Neural cell (in vitro differentiated cells): ENCODE results near the gene DOHH. TPM values are rescaled to one million over a fixed set of nuclear protein-coding genes. Genes with fewer than 3 reads are reported as not detected.

Experiments used
- H2AFZ ChIP-seq: fragments of 200-600, 300-800 bp; sonication (generic), shearing (Covaris generic); 2 replicates; pipeline ENCODE4 v1.6.0; 2014; ENCODE audit warnings: low read depth, mild to moderate bottlenecking, antibody characterized with exemption, low read length, moderate library complexity
- H3F3A ChIP-seq: fragments of 200-600 bp; shearing (Covaris generic); 2 replicates; pipeline ENCODE4 v1.6.1; 2016; ENCODE audit warnings: mild to moderate bottlenecking, moderate library complexity, mixed read lengths, antibody characterized with exemption, low read length; ENCODE audit not compliant: insufficient read depth, poor library complexity, severe bottlenecking
- H3K27ac ChIP-seq: fragments of 200-600, 300-800 bp; sonication (generic), shearing (Covaris generic); 2 replicates; pipeline ENCODE4 v1.5.1; 2014; ENCODE audit warnings: mild to moderate bottlenecking, low read length, moderate library complexity
- H3K27me3 ChIP-seq: fragments of 300-800, 200-600 bp; sonication (generic), shearing (Covaris generic); 2 replicates; pipeline ENCODE4 v1.6.0; 2014; ENCODE audit warnings: mild to moderate bottlenecking, low read depth, low read length, moderate library complexity; ENCODE audit not compliant: insufficient read depth
- H3K36me3 ChIP-seq: fragments of 300-800, 200-600 bp; sonication (generic), shearing (Covaris generic); 2 replicates; pipeline ENCODE4 v1.5.1; 2014; ENCODE audit warnings: mild to moderate bottlenecking, antibody characterized with exemption, low read length, moderate library complexity; ENCODE audit not compliant: insufficient read depth
- H3K4me2 ChIP-seq: fragments of 300-800, 200-600 bp; sonication (generic), shearing (Covaris generic); 2 replicates; pipeline ENCODE4 v1.6.0; 2014; ENCODE audit warnings: mild to moderate bottlenecking, low read length
- H3K4me3 ChIP-seq: fragments of 300-800, 200-600 bp; sonication (generic), shearing (Covaris generic); 2 replicates; pipeline ENCODE4 v1.5.1; 2014; ENCODE audit warnings: mild to moderate bottlenecking, low read length, moderate library complexity
- H3K79me2 ChIP-seq: fragments of 200-600 bp; shearing (Covaris generic); replicated peaks from 2 replicates; pipeline ENCODE4 v1.6.0; 2014; ENCODE audit warnings: mild to moderate bottlenecking, low read length, moderate library complexity; ENCODE audit not compliant: insufficient read depth
- H3K9ac ChIP-seq: fragments of 300-800, 200-600 bp; sonication (generic), shearing (Covaris generic); 2 replicates; pipeline ENCODE4 v1.6.1; 2016; ENCODE audit warnings: mild to moderate bottlenecking, low read length, mixed read lengths
- H3K9me2 ChIP-seq: fragments of 200-600 bp; shearing (Covaris generic); 2 replicates; pipeline ENCODE4 v1.6.1; 2016; ENCODE audit warnings: mild to moderate bottlenecking, low read length, mixed read lengths; ENCODE audit not compliant: insufficient read depth
- H3K9me3 ChIP-seq: fragments of 200-600, 300-800 bp; sonication (generic), shearing (Covaris generic); 2 replicates; pipeline ENCODE4 v1.6.1; 2016; ENCODE audit warnings: mild to moderate bottlenecking, mixed run types, low read length, moderate library complexity, mixed read lengths
- H4K20me1 ChIP-seq: fragments of 200-600 bp; shearing (Covaris generic); 2 replicates; pipeline ENCODE4 v1.6.1; 2016; ENCODE audit warnings: mild to moderate bottlenecking, mixed run types; ENCODE audit not compliant: insufficient read depth
- EP300 ChIP-seq: fragments of 450-650 bp; conservative IDR thresholded peaks from 2 replicates; pipeline ENCODE4 v1.6.1; 2014; ENCODE audit warnings: antibody characterized with exemption, mild to moderate bottlenecking, moderate library complexity; ENCODE audit not compliant: poor library complexity, severe bottlenecking
- EZH2 ChIP-seq: fragments of 200-600, 300-800 bp; shearing (Covaris generic), sonication (generic); IDR thresholded peaks from 2 replicates; pipeline ENCODE4 v1.6.1; 2014; ENCODE audit warnings: antibody characterized with exemption, low read length, borderline replicate concordance, mild to moderate bottlenecking; ENCODE audit not compliant: insufficient read depth, poor library complexity, severe bottlenecking
- MXI1 ChIP-seq: fragments of 450-650 bp; conservative IDR thresholded peaks from 2 replicates; pipeline ENCODE4 v1.6.1; 2014; ENCODE audit warnings: antibody characterized with exemption, mild to moderate bottlenecking; ENCODE audit not compliant: poor library complexity, severe bottlenecking
- POLR2AphosphoS5 ChIP-seq: IDR thresholded peaks from 2 replicates; pipeline ENCODE4 v1.6.1; 2012
- RAD21 ChIP-seq: fragments of 450-650 bp; conservative IDR thresholded peaks from 2 replicates; pipeline ENCODE4 v1.6.1; 2014; ENCODE audit warnings: antibody characterized with exemption, mild to moderate bottlenecking, moderate library complexity
- SMC3 ChIP-seq: fragments of 450-650 bp; conservative IDR thresholded peaks from 2 replicates; pipeline ENCODE4 v1.6.1; 2014; ENCODE audit warnings: antibody characterized with exemption, mild to moderate bottlenecking, moderate library complexity; ENCODE audit not compliant: poor library complexity
- TAF1 ChIP-seq: IDR thresholded peaks from 2 replicates; pipeline ENCODE4 v1.6.1; 2012; ENCODE audit warnings: low read depth
- polyA plus RNA-seq: library from polyadenylated mRNA; depleted of rRNA; stranded (reverse); fragments of >200 nt; gene quantifications from 2 replicates; pipeline ENCODE4 v1.2.3, GENCODE V29; 2014
- TF ChIP-seq, protein P1 (sequence below): fragments of 450-650 bp; IDR thresholded peaks from 2 replicates; pipeline ENCODE4 v1.5.1; 2014; ENCODE audit warnings: antibody characterized with exemption, mild to moderate bottlenecking, moderate library complexity; ENCODE audit not compliant: poor library complexity, severe bottlenecking
- TF ChIP-seq, protein P2 (sequence below): IDR thresholded peaks from 2 replicates; pipeline ENCODE4 v1.6.1; 2012; ENCODE audit warnings: borderline replicate concordance

Gene DOHH
- polyA plus RNA-seq, 1 donor from 2014 or later: 20.3 TPM

DNA sequence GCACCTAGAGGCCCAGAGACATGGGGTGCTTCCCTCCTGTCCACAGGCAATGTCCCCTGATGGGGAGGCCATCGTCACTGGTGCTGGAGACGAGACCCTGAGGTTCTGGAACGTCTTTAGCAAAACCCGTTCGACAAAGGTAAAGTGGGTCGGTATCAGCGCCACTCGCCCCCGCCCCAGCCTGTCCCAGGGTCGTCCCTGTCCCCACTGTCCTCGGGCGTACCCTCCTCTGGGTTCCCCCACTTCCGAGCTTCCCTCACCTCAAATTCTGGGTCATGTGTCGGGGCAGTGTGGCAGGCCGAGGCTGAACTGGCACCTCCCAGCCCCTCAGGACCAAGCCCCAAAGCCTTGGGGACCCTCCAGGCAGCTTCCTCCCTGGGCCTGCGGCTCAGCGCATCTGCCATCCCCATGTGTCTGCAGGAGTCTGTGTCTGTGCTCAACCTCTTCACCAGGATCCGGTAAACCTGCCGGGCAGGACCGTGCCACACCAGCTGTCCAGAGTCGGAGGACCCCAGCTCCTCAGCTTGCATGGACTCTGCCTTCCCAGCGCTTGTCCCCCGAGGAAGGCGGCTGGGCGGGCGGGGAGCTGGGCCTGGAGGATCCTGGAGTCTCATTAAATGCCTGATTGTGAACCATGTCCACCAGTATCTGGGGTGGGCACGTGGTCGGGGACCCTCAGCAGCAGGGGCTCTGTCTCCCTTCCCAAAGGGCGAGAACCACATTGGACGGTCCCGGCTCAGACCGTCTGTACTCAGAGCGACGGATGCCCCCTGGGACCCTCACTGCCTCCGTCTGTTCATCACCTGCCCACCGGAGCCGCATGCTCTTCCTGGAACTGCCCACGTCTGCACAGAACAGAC is 34.1 kb upstream of the DOHH start:
- H3K27ac ChIP-seq: no peak overlapping the region
- H3K9me3 ChIP-seq: no peaks in the 10 kb centered on the region
- no peak overlapping the region for H2AFZ ChIP-seq
- H3K27me3 ChIP-seq: no peaks in the 10 kb centered on the region
- no peaks in the 10 kb centered on the region for H3F3A ChIP-seq
- H3K4me3 ChIP-seq: no peak overlapping the region
- TF ChIP-seq RAD21: no peak
- no peak for TF ChIP-seq SMC3
- no peak for TF ChIP-seq EP300
- no peak for TF ChIP-seq MXI1
- TF ChIP-seq, protein P1, sequence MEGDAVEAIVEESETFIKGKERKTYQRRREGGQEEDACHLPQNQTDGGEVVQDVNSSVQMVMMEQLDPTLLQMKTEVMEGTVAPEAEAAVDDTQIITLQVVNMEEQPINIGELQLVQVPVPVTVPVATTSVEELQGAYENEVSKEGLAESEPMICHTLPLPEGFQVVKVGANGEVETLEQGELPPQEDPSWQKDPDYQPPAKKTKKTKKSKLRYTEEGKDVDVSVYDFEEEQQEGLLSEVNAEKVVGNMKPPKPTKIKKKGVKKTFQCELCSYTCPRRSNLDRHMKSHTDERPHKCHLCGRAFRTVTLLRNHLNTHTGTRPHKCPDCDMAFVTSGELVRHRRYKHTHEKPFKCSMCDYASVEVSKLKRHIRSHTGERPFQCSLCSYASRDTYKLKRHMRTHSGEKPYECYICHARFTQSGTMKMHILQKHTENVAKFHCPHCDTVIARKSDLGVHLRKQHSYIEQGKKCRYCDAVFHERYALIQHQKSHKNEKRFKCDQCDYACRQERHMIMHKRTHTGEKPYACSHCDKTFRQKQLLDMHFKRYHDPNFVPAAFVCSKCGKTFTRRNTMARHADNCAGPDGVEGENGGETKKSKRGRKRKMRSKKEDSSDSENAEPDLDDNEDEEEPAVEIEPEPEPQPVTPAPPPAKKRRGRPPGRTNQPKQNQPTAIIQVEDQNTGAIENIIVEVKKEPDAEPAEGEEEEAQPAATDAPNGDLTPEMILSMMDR: no peak
- no peak for TF ChIP-seq POLR2AphosphoS5
- no peak for TF ChIP-seq TAF1
- TF ChIP-seq EZH2: no peak
- TF ChIP-seq, protein P2, sequence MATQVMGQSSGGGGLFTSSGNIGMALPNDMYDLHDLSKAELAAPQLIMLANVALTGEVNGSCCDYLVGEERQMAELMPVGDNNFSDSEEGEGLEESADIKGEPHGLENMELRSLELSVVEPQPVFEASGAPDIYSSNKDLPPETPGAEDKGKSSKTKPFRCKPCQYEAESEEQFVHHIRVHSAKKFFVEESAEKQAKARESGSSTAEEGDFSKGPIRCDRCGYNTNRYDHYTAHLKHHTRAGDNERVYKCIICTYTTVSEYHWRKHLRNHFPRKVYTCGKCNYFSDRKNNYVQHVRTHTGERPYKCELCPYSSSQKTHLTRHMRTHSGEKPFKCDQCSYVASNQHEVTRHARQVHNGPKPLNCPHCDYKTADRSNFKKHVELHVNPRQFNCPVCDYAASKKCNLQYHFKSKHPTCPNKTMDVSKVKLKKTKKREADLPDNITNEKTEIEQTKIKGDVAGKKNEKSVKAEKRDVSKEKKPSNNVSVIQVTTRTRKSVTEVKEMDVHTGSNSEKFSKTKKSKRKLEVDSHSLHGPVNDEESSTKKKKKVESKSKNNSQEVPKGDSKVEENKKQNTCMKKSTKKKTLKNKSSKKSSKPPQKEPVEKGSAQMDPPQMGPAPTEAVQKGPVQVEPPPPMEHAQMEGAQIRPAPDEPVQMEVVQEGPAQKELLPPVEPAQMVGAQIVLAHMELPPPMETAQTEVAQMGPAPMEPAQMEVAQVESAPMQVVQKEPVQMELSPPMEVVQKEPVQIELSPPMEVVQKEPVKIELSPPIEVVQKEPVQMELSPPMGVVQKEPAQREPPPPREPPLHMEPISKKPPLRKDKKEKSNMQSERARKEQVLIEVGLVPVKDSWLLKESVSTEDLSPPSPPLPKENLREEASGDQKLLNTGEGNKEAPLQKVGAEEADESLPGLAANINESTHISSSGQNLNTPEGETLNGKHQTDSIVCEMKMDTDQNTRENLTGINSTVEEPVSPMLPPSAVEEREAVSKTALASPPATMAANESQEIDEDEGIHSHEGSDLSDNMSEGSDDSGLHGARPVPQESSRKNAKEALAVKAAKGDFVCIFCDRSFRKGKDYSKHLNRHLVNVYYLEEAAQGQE: no peak
- H3K9ac ChIP-seq: no peak overlapping the region
- H3K4me2 ChIP-seq: no peak overlapping the region
- no peaks in the 10 kb centered on the region for H3K79me2 ChIP-seq
- H3K36me3 ChIP-seq: no peaks in the 10 kb centered on the region
- H4K20me1 ChIP-seq: no peaks in the 10 kb centered on the region
- no peaks in the 10 kb centered on the region for H3K9me2 ChIP-seq

DNA sequence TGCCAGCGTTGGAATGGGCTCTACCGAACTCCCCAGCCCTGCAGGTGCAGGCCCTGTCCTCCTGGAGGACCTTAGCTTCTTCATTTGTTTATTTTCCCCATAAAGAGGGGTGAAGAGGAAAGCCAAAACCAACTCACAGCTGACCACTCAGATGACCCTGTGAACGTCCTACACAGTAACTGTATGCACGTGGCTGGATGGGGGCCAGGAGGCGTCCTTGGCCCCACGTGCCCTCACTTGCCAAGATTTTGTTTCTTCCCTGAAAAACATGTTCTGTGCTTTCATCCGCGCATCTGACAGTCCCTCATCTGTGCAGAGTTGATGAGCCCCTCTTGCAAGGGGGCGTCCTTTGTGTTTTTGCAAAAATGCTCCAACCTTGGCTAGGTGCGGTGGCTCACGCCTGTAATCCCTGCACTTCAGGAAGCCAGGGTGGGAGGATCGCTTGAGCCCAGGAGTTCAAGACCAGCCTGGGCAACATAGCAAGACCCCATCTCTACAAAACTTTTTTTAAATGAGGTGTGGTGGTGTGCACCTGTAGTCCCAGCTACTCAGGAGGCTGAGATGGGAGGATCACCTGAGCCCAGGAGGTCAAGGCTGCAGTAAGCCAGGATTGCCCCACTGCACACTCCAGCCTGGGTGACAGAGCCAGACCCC is 33.2 kb upstream of the DOHH start:
- no peak overlapping the region for H3K27ac ChIP-seq
- H3K4me3 ChIP-seq: no peak overlapping the region
- H3K9ac ChIP-seq: no peak overlapping the region
- no peaks in the 10 kb centered on the region for H3K9me2 ChIP-seq
- no peak overlapping the region for H3K4me2 ChIP-seq
- no peaks in the 10 kb centered on the region for H3K27me3 ChIP-seq
- H2AFZ ChIP-seq: no peak overlapping the region
- no peaks in the 10 kb centered on the region for H3K79me2 ChIP-seq
- no peaks in the 10 kb centered on the region for H3K36me3 ChIP-seq
- TF ChIP-seq TAF1: no peak
- TF ChIP-seq, protein P2: no peak
- TF ChIP-seq, protein P1: no peak
- no peak for TF ChIP-seq RAD21
- TF ChIP-seq MXI1: no peak
- TF ChIP-seq POLR2AphosphoS5: no peak
- TF ChIP-seq SMC3: no peak
- TF ChIP-seq EP300: no peak
- no peak for TF ChIP-seq EZH2
- H4K20me1 ChIP-seq: no peaks in the 10 kb centered on the region
- H3K9me3 ChIP-seq: no peaks in the 10 kb centered on the region
- H3F3A ChIP-seq: no peaks in the 10 kb centered on the region
